ENCODE measurements around the gene CAMK1D.

Gene CAMK1D

DNA sequence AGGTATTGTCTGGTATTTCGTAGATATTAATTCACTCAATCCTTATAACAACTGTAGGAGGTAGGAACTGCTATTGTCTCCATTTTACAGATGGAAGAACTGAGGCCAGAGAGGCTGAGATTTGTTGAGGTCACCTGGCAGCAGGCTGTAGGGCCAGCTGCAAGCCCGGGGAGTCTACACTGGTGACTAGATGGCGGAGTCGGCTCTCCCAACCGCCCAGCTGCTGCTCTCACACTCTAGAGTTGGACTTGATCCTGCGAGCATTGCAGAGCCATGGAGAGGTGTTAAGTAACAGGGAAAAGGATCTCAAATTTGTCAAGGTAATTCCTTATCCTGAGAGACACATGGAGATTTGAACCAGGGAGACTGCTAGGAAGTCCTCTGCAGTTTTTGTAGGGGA is 124.1 kb downstream of the CAMK1D start:
- Histone ChIP-seq H3K79me2 (ENCODE audit: low read length) (peaks cover 36% of the 10 kb centered on the region), H3K9ac (ENCODE audit: low read length) (no peak overlapping the region), H3K9me3 (replicated peaks; ENCODE audit: insufficient read depth, low read length) (no peaks in the 10 kb centered on the region), H3K9me2 (replicated peaks; ENCODE audit: insufficient read depth, low read length) (no peaks in the 10 kb centered on the region), H3K36me3 (replicated peaks; ENCODE audit: insufficient read depth, low read length) (no peaks in the 10 kb centered on the region), H3K4me3 (ENCODE audit: low read length) (no peak overlapping the region), H3K27me3 (replicated peaks; ENCODE audit: insufficient read depth, low read length) (no peaks in the 10 kb centered on the region), H3K4me1 (ENCODE audit: low read length) (no peaks in the 10 kb centered on the region), H3F3A (ENCODE audit: insufficient read depth, low read length) (no peaks in the 10 kb centered on the region), H2AFZ (ENCODE audit: low read length) (no peak overlapping the region), H3K27ac (ENCODE audit: low read length) (no peak overlapping the region), H3K4me2 (ENCODE audit: low read depth, low read length) (no peak overlapping the region), H4K20me1 (ENCODE audit: insufficient read depth, low read length) (no peaks in the 10 kb centered on the region)
- TF ChIP-seq EZH2phosphoT487 (IDR thresholded peaks at IDR 0.05; ENCODE audit: low read length) = no peak
- TF ChIP-seq, protein P1, sequence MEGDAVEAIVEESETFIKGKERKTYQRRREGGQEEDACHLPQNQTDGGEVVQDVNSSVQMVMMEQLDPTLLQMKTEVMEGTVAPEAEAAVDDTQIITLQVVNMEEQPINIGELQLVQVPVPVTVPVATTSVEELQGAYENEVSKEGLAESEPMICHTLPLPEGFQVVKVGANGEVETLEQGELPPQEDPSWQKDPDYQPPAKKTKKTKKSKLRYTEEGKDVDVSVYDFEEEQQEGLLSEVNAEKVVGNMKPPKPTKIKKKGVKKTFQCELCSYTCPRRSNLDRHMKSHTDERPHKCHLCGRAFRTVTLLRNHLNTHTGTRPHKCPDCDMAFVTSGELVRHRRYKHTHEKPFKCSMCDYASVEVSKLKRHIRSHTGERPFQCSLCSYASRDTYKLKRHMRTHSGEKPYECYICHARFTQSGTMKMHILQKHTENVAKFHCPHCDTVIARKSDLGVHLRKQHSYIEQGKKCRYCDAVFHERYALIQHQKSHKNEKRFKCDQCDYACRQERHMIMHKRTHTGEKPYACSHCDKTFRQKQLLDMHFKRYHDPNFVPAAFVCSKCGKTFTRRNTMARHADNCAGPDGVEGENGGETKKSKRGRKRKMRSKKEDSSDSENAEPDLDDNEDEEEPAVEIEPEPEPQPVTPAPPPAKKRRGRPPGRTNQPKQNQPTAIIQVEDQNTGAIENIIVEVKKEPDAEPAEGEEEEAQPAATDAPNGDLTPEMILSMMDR (IDR thresholded peaks at IDR 0.05; ENCODE audit: low read length) = no peak
- DNase-seq = no peak

DNA sequence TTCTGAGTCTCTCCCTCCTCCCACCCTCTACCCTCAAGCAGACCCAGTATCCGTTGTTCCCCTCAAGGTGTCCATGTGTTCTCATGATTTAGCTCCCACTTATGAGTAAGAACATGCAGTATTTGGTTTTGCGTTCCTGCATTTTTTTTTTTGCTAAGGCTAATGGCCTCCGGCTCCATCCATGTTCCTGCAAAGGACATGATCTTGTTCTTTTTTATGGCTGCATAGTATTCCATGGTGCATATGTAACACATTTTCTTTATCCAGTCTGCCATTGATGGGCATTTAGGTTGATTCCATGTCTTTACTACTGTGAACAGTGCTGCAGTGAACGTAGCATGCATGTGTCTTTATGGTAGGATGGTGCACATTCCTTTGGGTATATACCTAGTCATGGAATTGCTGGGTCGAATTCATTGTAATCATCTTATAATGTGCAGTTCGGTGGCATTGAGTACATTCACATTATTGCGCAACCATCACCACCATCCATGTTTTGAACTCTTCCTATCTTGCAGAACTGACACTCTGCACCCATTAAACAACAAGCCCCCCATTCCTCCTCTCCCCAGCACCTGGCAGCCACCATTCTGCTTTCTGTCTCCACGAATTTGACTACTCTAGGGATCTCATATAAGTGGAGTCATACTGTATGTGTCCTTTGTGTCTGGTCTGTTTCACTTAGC is 125.5 kb downstream of the CAMK1D start:
- Histone ChIP-seq H3K4me2 (ENCODE audit: low read depth, low read length) (no peak overlapping the region), H3K9me2 (replicated peaks; ENCODE audit: insufficient read depth, low read length) (no peaks in the 10 kb centered on the region), H3K27ac (ENCODE audit: low read length) (no peak overlapping the region), H3K36me3 (replicated peaks; ENCODE audit: insufficient read depth, low read length) (no peaks in the 10 kb centered on the region), H2AFZ (ENCODE audit: low read length) (no peak overlapping the region), H3K4me3 (ENCODE audit: low read length) (no peak overlapping the region), H3K79me2 (ENCODE audit: low read length) (peaks cover 31% of the 10 kb centered on the region), H3F3A (ENCODE audit: insufficient read depth, low read length) (no peaks in the 10 kb centered on the region), H4K20me1 (ENCODE audit: insufficient read depth, low read length) (no peaks in the 10 kb centered on the region), H3K9ac (ENCODE audit: low read length) (no peak overlapping the region), H3K9me3 (replicated peaks; ENCODE audit: insufficient read depth, low read length) (no peaks in the 10 kb centered on the region), H3K4me1 (ENCODE audit: low read length) (no peaks in the 10 kb centered on the region), H3K27me3 (replicated peaks; ENCODE audit: insufficient read depth, low read length) (no peaks in the 10 kb centered on the region)
- no peak for DNase-seq
- no peak for TF ChIP-seq EZH2 (optimal IDR thresholded peaks at IDR 0.05; ENCODE audit: low read depth, low read length)
- no peak for TF ChIP-seq EZH2phosphoT487 (IDR thresholded peaks at IDR 0.05; ENCODE audit: low read length)
- TF ChIP-seq, protein P1 (IDR thresholded peaks at IDR 0.05; ENCODE audit: low read length) = no peak

DNA sequence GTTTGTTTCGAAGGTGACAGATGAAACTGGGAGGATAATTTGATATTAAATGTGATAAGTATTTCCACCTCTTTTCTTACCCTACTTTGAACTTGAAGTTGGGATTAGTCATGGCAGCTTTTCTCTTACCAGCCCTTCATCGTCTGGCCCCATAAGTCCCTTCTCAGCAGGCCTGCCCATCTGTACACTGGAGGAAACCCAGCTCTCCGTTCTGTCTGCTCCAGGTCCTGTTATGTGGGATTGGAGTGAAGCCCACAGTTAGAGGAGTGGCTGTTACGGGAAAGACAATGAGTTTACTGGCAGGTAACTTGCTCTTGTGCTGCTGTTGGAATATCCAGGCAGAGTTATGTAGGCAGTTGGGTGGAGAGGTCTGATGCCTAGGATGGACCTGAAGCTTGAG is 127.3 kb downstream of the CAMK1D start:
- H3K4me3 ChIP-seq (ENCODE audit: low read length) = no peak overlapping the region
- H3K9me2 ChIP-seq (replicated peaks; ENCODE audit: insufficient read depth, low read length) = no peaks in the 10 kb centered on the region
- no peaks in the 10 kb centered on the region for H3K27me3 ChIP-seq (replicated peaks; ENCODE audit: insufficient read depth, low read length)
- no peaks in the 10 kb centered on the region for H3K36me3 ChIP-seq (replicated peaks; ENCODE audit: insufficient read depth, low read length)
- no peak for DNase-seq
- no peak overlapping the region for H3K9ac ChIP-seq (ENCODE audit: low read length)
- no peaks in the 10 kb centered on the region for H3F3A ChIP-seq (ENCODE audit: insufficient read depth, low read length)
- H3K79me2 ChIP-seq (ENCODE audit: low read length) = peaks cover 17% of the 10 kb centered on the region
- H4K20me1 ChIP-seq (ENCODE audit: insufficient read depth, low read length) = no peaks in the 10 kb centered on the region
- no peaks in the 10 kb centered on the region for H3K9me3 ChIP-seq (replicated peaks; ENCODE audit: insufficient read depth, low read length)
- TF ChIP-seq EZH2 (optimal IDR thresholded peaks at IDR 0.05; ENCODE audit: low read depth, low read length) (no peak), EZH2phosphoT487 (IDR thresholded peaks at IDR 0.05; ENCODE audit: low read length) (no peak)
- TF ChIP-seq, protein P1 (IDR thresholded peaks at IDR 0.05; ENCODE audit: low read length) = no peak
- no peak overlapping the region for H3K27ac ChIP-seq (ENCODE audit: low read length)
- no peak overlapping the region for H2AFZ ChIP-seq (ENCODE audit: low read length)
- H3K4me2 ChIP-seq (ENCODE audit: low read depth, low read length) = no peak overlapping the region
- H3K4me1 ChIP-seq (ENCODE audit: low read length) = no peaks in the 10 kb centered on the region
